Neural cell (in vitro differentiated cells): ENCODE results near the gene RIN3. TPM values are rescaled to one million over a fixed set of nuclear protein-coding genes. Genes with fewer than 3 reads are reported as not detected.

Source experiments
- H2AFZ ChIP-seq: fragments of 200-600, 300-800 bp; sonication (generic), shearing (Covaris generic); 2 replicates; pipeline ENCODE4 v1.6.0; 2014; ENCODE audit warnings: low read depth, mild to moderate bottlenecking, antibody characterized with exemption, low read length, moderate library complexity
- H3F3A ChIP-seq: fragments of 200-600 bp; shearing (Covaris generic); 2 replicates; pipeline ENCODE4 v1.6.1; 2016; ENCODE audit warnings: mild to moderate bottlenecking, moderate library complexity, mixed read lengths, antibody characterized with exemption, low read length; ENCODE audit not compliant: insufficient read depth, poor library complexity, severe bottlenecking
- H3K27ac ChIP-seq: fragments of 200-600, 300-800 bp; sonication (generic), shearing (Covaris generic); 2 replicates; pipeline ENCODE4 v1.5.1; 2014; ENCODE audit warnings: mild to moderate bottlenecking, low read length, moderate library complexity
- H3K27me3 ChIP-seq: fragments of 300-800, 200-600 bp; sonication (generic), shearing (Covaris generic); 2 replicates; pipeline ENCODE4 v1.6.0; 2014; ENCODE audit warnings: mild to moderate bottlenecking, low read depth, low read length, moderate library complexity; ENCODE audit not compliant: insufficient read depth
- H3K36me3 ChIP-seq: fragments of 300-800, 200-600 bp; sonication (generic), shearing (Covaris generic); 2 replicates; pipeline ENCODE4 v1.5.1; 2014; ENCODE audit warnings: mild to moderate bottlenecking, antibody characterized with exemption, low read length, moderate library complexity; ENCODE audit not compliant: insufficient read depth
- H3K4me2 ChIP-seq: fragments of 300-800, 200-600 bp; sonication (generic), shearing (Covaris generic); 2 replicates; pipeline ENCODE4 v1.6.0; 2014; ENCODE audit warnings: mild to moderate bottlenecking, low read length
- H3K4me3 ChIP-seq: fragments of 300-800, 200-600 bp; sonication (generic), shearing (Covaris generic); 2 replicates; pipeline ENCODE4 v1.5.1; 2014; ENCODE audit warnings: mild to moderate bottlenecking, low read length, moderate library complexity
- H3K79me2 ChIP-seq: fragments of 200-600 bp; shearing (Covaris generic); replicated peaks from 2 replicates; pipeline ENCODE4 v1.6.0; 2014; ENCODE audit warnings: mild to moderate bottlenecking, low read length, moderate library complexity; ENCODE audit not compliant: insufficient read depth
- H3K9ac ChIP-seq: fragments of 300-800, 200-600 bp; sonication (generic), shearing (Covaris generic); 2 replicates; pipeline ENCODE4 v1.6.1; 2016; ENCODE audit warnings: mild to moderate bottlenecking, low read length, mixed read lengths
- H3K9me2 ChIP-seq: fragments of 200-600 bp; shearing (Covaris generic); 2 replicates; pipeline ENCODE4 v1.6.1; 2016; ENCODE audit warnings: mild to moderate bottlenecking, low read length, mixed read lengths; ENCODE audit not compliant: insufficient read depth
- H3K9me3 ChIP-seq: fragments of 200-600, 300-800 bp; sonication (generic), shearing (Covaris generic); 2 replicates; pipeline ENCODE4 v1.6.1; 2016; ENCODE audit warnings: mild to moderate bottlenecking, mixed run types, low read length, moderate library complexity, mixed read lengths
- H4K20me1 ChIP-seq: fragments of 200-600 bp; shearing (Covaris generic); 2 replicates; pipeline ENCODE4 v1.6.1; 2016; ENCODE audit warnings: mild to moderate bottlenecking, mixed run types; ENCODE audit not compliant: insufficient read depth
- EP300 ChIP-seq: fragments of 450-650 bp; conservative IDR thresholded peaks from 2 replicates; pipeline ENCODE4 v1.6.1; 2014; ENCODE audit warnings: antibody characterized with exemption, mild to moderate bottlenecking, moderate library complexity; ENCODE audit not compliant: poor library complexity, severe bottlenecking
- EZH2 ChIP-seq: fragments of 200-600, 300-800 bp; shearing (Covaris generic), sonication (generic); IDR thresholded peaks from 2 replicates; pipeline ENCODE4 v1.6.1; 2014; ENCODE audit warnings: antibody characterized with exemption, low read length, borderline replicate concordance, mild to moderate bottlenecking; ENCODE audit not compliant: insufficient read depth, poor library complexity, severe bottlenecking
- MXI1 ChIP-seq: fragments of 450-650 bp; conservative IDR thresholded peaks from 2 replicates; pipeline ENCODE4 v1.6.1; 2014; ENCODE audit warnings: antibody characterized with exemption, mild to moderate bottlenecking; ENCODE audit not compliant: poor library complexity, severe bottlenecking
- POLR2AphosphoS5 ChIP-seq: IDR thresholded peaks from 2 replicates; pipeline ENCODE4 v1.6.1; 2012
- RAD21 ChIP-seq: fragments of 450-650 bp; conservative IDR thresholded peaks from 2 replicates; pipeline ENCODE4 v1.6.1; 2014; ENCODE audit warnings: antibody characterized with exemption, mild to moderate bottlenecking, moderate library complexity
- SMC3 ChIP-seq: fragments of 450-650 bp; conservative IDR thresholded peaks from 2 replicates; pipeline ENCODE4 v1.6.1; 2014; ENCODE audit warnings: antibody characterized with exemption, mild to moderate bottlenecking, moderate library complexity; ENCODE audit not compliant: poor library complexity
- TAF1 ChIP-seq: IDR thresholded peaks from 2 replicates; pipeline ENCODE4 v1.6.1; 2012; ENCODE audit warnings: low read depth
- polyA plus RNA-seq: library from polyadenylated mRNA; depleted of rRNA; stranded (reverse); fragments of >200 nt; gene quantifications from 2 replicates; pipeline ENCODE4 v1.2.3, GENCODE V29; 2014
- TF ChIP-seq, protein P1 (sequence below): fragments of 450-650 bp; IDR thresholded peaks from 2 replicates; pipeline ENCODE4 v1.5.1; 2014; ENCODE audit warnings: antibody characterized with exemption, mild to moderate bottlenecking, moderate library complexity; ENCODE audit not compliant: poor library complexity, severe bottlenecking
- TF ChIP-seq, protein P2 (sequence below): IDR thresholded peaks from 2 replicates; pipeline ENCODE4 v1.6.1; 2012; ENCODE audit warnings: borderline replicate concordance

The RIN3 gene
- polyA plus RNA-seq, 1 donor from 2014 or later, result not detected

DNA sequence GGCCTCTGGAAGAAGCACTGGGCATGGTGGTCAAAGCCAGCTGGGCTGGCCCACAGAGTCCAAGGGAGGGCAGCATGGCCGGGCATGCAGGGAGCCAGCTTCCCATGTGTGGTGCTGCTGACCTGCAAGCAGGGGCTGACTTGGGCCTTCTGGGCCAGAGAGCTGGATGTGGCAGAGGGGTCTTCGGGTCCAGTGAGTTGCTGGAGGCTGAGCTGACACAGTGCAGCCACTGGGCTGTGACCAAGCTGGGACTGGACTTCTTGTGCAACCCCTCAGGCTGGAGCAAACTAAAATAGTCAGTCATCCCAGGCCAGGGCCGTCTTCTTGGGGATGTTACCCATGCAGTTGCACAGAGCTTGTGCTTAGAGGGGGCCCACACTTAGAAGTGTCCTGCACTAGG lies 7.3 kb upstream of the RIN3 start:
- Histone ChIP-seq H2AFZ (no peak overlapping the region), H4K20me1 (no peaks in the 10 kb centered on the region), H3F3A (no peaks in the 10 kb centered on the region), H3K27me3 (no peaks in the 10 kb centered on the region), H3K9ac (no peak overlapping the region), H3K79me2 (no peaks in the 10 kb centered on the region), H3K36me3 (no peaks in the 10 kb centered on the region), H3K9me2 (no peaks in the 10 kb centered on the region), H3K27ac (no peak overlapping the region), H3K9me3 (no peaks in the 10 kb centered on the region), H3K4me2 (no peak overlapping the region), H3K4me3 (no peak overlapping the region)
- TF ChIP-seq POLR2AphosphoS5 (no peak), EZH2 (no peak), EP300 (no peak), RAD21 (no peak), MXI1 (no peak), TAF1 (no peak), SMC3 (no peak)
- TF ChIP-seq, protein P1, sequence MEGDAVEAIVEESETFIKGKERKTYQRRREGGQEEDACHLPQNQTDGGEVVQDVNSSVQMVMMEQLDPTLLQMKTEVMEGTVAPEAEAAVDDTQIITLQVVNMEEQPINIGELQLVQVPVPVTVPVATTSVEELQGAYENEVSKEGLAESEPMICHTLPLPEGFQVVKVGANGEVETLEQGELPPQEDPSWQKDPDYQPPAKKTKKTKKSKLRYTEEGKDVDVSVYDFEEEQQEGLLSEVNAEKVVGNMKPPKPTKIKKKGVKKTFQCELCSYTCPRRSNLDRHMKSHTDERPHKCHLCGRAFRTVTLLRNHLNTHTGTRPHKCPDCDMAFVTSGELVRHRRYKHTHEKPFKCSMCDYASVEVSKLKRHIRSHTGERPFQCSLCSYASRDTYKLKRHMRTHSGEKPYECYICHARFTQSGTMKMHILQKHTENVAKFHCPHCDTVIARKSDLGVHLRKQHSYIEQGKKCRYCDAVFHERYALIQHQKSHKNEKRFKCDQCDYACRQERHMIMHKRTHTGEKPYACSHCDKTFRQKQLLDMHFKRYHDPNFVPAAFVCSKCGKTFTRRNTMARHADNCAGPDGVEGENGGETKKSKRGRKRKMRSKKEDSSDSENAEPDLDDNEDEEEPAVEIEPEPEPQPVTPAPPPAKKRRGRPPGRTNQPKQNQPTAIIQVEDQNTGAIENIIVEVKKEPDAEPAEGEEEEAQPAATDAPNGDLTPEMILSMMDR, result no peak
- TF ChIP-seq, protein P2, sequence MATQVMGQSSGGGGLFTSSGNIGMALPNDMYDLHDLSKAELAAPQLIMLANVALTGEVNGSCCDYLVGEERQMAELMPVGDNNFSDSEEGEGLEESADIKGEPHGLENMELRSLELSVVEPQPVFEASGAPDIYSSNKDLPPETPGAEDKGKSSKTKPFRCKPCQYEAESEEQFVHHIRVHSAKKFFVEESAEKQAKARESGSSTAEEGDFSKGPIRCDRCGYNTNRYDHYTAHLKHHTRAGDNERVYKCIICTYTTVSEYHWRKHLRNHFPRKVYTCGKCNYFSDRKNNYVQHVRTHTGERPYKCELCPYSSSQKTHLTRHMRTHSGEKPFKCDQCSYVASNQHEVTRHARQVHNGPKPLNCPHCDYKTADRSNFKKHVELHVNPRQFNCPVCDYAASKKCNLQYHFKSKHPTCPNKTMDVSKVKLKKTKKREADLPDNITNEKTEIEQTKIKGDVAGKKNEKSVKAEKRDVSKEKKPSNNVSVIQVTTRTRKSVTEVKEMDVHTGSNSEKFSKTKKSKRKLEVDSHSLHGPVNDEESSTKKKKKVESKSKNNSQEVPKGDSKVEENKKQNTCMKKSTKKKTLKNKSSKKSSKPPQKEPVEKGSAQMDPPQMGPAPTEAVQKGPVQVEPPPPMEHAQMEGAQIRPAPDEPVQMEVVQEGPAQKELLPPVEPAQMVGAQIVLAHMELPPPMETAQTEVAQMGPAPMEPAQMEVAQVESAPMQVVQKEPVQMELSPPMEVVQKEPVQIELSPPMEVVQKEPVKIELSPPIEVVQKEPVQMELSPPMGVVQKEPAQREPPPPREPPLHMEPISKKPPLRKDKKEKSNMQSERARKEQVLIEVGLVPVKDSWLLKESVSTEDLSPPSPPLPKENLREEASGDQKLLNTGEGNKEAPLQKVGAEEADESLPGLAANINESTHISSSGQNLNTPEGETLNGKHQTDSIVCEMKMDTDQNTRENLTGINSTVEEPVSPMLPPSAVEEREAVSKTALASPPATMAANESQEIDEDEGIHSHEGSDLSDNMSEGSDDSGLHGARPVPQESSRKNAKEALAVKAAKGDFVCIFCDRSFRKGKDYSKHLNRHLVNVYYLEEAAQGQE, result no peak

DNA sequence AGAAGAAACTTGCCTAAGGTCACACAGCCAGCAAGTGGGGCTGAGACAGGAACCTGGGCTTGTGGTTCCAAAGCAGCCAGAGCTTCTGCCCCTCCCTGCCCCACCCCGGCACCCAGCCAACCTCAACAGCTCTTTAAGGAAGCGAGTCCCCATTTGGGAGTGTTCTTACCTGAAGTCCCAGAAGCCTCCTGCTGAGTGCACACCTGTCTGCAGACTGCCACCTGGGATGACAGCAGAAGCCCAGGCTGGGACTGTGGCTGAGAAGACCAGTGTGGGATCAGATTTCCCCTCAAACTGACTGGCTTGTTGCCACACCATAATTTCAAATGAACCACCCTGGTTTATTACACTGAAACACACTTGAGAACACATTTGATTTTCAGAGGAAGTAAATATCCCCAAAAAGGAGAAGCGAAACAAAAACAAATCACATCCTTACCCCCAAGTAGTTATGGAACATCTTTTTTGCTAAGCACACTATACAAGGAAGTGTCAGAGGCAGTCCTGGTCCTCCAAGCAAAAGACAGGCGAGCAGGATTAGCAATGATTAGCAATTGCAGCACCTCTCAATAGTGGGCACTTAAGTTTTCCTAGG lies 6.3 kb upstream of the RIN3 start:
- Histone ChIP-seq H3K79me2 (no peaks in the 10 kb centered on the region), H3K9me3 (no peaks in the 10 kb centered on the region), H4K20me1 (no peaks in the 10 kb centered on the region), H3K4me3 (no peak overlapping the region), H2AFZ (no peak overlapping the region), H3K27me3 (no peaks in the 10 kb centered on the region), H3K4me2 (no peak overlapping the region), H3K9ac (no peak overlapping the region), H3F3A (no peaks in the 10 kb centered on the region), H3K36me3 (no peaks in the 10 kb centered on the region), H3K9me2 (no peaks in the 10 kb centered on the region), H3K27ac (no peak overlapping the region)
- TF ChIP-seq SMC3 (no peak), MXI1 (no peak), EZH2 (no peak), POLR2AphosphoS5 (no peak), EP300 (no peak), RAD21 (no peak), TAF1 (no peak)
- TF ChIP-seq, protein P2, result no peak
- TF ChIP-seq, protein P1, result no peak
